Measurements from ENCODE around the gene CREB3L1. TPM values are rescaled to one million over a fixed set of nuclear protein-coding genes. Genes with fewer than 3 reads are reported as not detected.

Gene CREB3L1
- total RNA-seq, 6 donors from 2014 or later = 19.9 to 66.8 (median 38.7) TPM

DNA sequence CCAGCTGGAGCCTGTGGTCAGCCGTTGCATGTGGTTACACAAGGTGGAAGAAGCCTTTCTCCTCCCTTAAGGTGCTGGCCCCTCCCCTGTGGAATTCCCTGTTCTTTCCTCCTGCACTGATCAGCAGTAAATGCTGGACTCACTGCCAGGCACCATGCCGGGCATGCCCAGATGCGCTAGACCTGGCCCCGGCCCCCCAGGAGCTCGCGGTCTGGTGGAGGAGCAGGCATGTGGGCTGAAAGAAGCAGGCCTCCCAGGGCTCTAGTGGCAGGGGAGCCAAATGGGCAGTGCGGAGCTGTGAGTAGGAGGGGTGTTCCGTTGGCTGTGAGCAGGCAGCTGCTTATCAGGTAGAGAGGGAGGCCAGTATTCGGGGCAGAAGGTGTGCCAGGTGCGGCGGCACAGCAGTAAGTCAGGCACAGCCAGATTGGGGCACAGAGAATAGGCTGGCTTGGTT lies 80.0 kb downstream of the CREB3L1 start:
- Histone ChIP-seq H3K36me3 (peaks cover 0 to 18% (median 6%) of the 10 kb centered on the region in 4 donors), H3K9me3 (no peaks in the 10 kb centered on the region), H3K4me1 (peaks cover 34 to 66% (median 43%) of the 10 kb centered on the region in 4 donors), H3K4me3 (no peak overlapping the region), H3K27ac (peak overlapping the region in 3 of 4 donors; percentile 18 to 67 (median 35)), H3K27me3 (no peaks in the 10 kb centered on the region)
- WGBS, 2 donors = 84 to 100% methylated on average over 3 to 11 of the region's 11 CpGs
- TF ChIP-seq, protein P1, sequence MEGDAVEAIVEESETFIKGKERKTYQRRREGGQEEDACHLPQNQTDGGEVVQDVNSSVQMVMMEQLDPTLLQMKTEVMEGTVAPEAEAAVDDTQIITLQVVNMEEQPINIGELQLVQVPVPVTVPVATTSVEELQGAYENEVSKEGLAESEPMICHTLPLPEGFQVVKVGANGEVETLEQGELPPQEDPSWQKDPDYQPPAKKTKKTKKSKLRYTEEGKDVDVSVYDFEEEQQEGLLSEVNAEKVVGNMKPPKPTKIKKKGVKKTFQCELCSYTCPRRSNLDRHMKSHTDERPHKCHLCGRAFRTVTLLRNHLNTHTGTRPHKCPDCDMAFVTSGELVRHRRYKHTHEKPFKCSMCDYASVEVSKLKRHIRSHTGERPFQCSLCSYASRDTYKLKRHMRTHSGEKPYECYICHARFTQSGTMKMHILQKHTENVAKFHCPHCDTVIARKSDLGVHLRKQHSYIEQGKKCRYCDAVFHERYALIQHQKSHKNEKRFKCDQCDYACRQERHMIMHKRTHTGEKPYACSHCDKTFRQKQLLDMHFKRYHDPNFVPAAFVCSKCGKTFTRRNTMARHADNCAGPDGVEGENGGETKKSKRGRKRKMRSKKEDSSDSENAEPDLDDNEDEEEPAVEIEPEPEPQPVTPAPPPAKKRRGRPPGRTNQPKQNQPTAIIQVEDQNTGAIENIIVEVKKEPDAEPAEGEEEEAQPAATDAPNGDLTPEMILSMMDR (IDR thresholded peaks at IDR 0.05) = no peak
- TF ChIP-seq POLR2A (IDR thresholded peaks at IDR 0.05) = no peak
- TF ChIP-seq EP300 (IDR thresholded peaks at IDR 0.05) = no peak
- no peak for TF ChIP-seq POLR2AphosphoS5 (IDR thresholded peaks at IDR 0.05)
- DNase-seq = peak in 1 of 2 donors; percentile 55
- ATAC-seq (ENCODE audit: low FRiP score in 2 of 2) = no peak

DNA sequence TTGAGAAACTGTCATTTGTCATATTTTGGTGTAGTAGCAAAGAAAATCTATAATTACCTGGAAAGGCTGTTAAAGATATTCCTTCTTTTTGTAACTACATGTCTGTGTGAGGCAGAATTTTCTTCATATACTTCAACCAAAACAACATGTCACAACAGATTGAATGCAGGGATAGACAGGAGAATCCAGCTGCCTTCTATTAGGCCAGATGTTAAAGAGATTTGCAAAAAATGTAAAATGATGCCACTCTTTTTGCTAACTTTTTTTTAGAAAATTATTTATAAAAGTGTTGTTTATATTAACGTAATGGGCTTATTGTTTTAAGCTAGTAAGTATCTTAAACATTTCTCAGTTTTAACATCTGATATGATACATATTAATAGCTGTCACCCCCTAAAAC lies 82.5 kb downstream of the CREB3L1 start:
- Histone ChIP-seq H3K9me3 (no peaks in the 10 kb centered on the region), H3K27me3 (no peaks in the 10 kb centered on the region), H3K4me1 (peaks cover 37 to 75% (median 50%) of the 10 kb centered on the region in 4 donors), H3K4me3 (no peak overlapping the region), H3K36me3 (peaks cover 0 to 11% (median 6%) of the 10 kb centered on the region in 4 donors), H3K27ac (peak overlapping the region in 1 of 4 donors; percentile 87)
- 55 to 76% methylated on average over 1 of the region's 1 CpG for WGBS, 2 donors
- ATAC-seq (ENCODE audit: low FRiP score in 2 of 2) (no peak), DNase-seq (no peak)
- TF ChIP-seq, protein P1 (IDR thresholded peaks at IDR 0.05) = no peak
- TF ChIP-seq EP300 (IDR thresholded peaks at IDR 0.05) (no peak), POLR2A (IDR thresholded peaks at IDR 0.05) (no peak), POLR2AphosphoS5 (IDR thresholded peaks at IDR 0.05) (no peak)

DNA sequence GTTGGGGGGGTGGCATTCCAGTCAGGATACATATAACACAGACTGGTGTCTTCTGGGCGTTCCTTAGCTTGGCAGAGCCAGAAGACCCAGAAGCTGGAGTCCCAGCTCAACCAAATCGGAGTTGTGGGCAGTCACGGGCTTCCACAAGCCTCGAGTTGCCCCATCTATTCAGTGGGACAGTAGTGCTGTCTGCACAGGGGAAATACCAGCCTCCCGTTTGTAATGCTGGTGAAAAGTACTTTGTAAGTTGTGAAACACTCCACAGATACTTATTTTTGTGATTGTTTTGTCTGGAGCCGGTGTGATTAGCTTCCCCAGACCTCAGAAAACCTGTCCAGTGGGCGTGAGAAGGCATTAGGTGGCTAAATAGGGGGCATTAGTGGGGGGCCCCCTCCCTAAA lies 83.4 kb downstream of the CREB3L1 start:
- peaks cover 37 to 81% (median 50%) of the 10 kb centered on the region in 4 donors for H3K4me1 ChIP-seq
- peak overlapping the region; percentile 67 to 91 (median 83) for H3K27ac ChIP-seq
- H3K36me3 ChIP-seq = peaks cover 0 to 6% (median 5%) of the 10 kb centered on the region in 4 donors
- no peak for TF ChIP-seq POLR2AphosphoS5 (IDR thresholded peaks at IDR 0.05)
- no peak for TF ChIP-seq POLR2A (IDR thresholded peaks at IDR 0.05)
- TF ChIP-seq, protein P1 (IDR thresholded peaks at IDR 0.05) = no peak
- no peak for TF ChIP-seq EP300 (IDR thresholded peaks at IDR 0.05)
- DNase-seq = peak in 1 of 2 donors; percentile 42
- no peaks in the 10 kb centered on the region for H3K27me3 ChIP-seq
- 32 to 36% methylated on average over 4 to 7 of the region's 7 CpGs for WGBS, 2 donors
- peak in 1 of 2 donors; percentile 6 for ATAC-seq (ENCODE audit: low FRiP score in 2 of 2)
- no peaks in the 10 kb centered on the region for H3K9me3 ChIP-seq
- H3K4me3 ChIP-seq = peak overlapping the region in 3 of 4 donors; percentile 6 to 43 (median 31)

DNA sequence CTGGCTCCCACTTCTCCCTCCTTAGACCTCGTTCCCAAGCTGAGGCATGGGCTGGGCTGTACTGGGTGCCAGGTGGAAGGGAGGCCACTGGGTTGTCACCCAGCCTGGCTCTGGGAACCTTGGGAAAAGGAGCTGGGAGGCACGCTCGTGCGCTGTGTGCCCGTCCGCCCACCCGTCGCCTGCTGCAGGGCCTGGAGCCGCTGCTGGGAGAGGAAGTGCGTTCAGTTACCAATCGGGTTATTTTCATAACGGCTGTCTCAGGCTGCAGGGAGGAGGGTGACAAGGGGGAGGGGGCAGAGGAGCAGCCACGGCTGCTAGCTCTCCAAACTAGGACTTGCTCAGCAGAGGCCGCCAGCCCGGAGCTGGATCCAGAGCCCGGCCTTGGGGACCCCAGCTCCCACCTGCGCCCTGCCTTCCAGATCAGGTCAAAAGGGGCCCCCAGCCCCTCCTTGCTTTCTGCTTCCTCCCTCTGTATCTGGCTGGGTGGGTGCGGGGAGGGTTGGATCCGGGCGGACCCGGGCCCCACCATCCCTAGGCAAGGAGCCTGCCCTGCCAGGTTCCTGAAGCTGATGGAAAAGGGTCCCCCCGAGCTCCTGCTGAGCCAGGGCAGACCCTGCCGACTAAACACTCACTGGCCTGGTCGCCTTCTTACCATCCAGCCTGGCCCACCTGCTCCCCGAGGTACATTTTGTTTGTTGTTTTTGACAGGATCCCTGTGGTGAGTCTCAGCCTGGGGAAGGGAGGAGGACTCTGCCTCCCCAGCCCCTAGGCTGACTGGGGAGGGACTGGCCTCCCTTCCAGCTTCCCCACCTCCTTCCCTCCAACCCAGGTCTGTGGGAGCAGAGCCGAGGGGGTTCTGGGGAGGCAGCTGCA lies 84.1 kb downstream of the CREB3L1 start:
- peaks cover 0 to 5% (median 2%) of the 10 kb centered on the region in 4 donors for H3K36me3 ChIP-seq
- peaks cover 37 to 77% (median 51%) of the 10 kb centered on the region in 4 donors for H3K4me1 ChIP-seq
- peak; percentile 74 to 83 for ATAC-seq (ENCODE audit: low FRiP score in 2 of 2)
- 21 to 35% methylated on average over 11 to 14 of the region's 26 CpGs for WGBS, 2 donors
- peak overlapping the region in 3 of 4 donors; percentile 6 to 43 (median 31) for H3K4me3 ChIP-seq
- no peaks in the 10 kb centered on the region for H3K9me3 ChIP-seq
- peak overlapping the region; percentile 67 to 91 (median 83) for H3K27ac ChIP-seq
- DNase-seq = peak; percentile 71 to 88
- H3K27me3 ChIP-seq = no peaks in the 10 kb centered on the region
- no peak for TF ChIP-seq EP300 (IDR thresholded peaks at IDR 0.05)
- TF ChIP-seq, protein P1 (IDR thresholded peaks at IDR 0.05) = no peak
- TF ChIP-seq POLR2AphosphoS5 (IDR thresholded peaks at IDR 0.05) = peak; percentile 10 to 43
- TF ChIP-seq POLR2A (IDR thresholded peaks at IDR 0.05) = peak in 3 of 4 donors; percentile 18 to 48 (median 34)

Measured in upper lobe of left lung (tissue), 6 donors.